Esophagus muscularis mucosa (tissue), 4 donors: Measurements from ENCODE around the gene MBD2. TPM values are rescaled to one million over a fixed set of nuclear protein-coding genes. Genes with fewer than 3 reads are reported as not detected.

Experiments
- DNase-seq: peaks from one replicate; pipeline ENCODE4 v3.0.0-alpha.2; 2017; ENCODE audit errors: extremely low spot score
- H3K27ac ChIP-seq, 4 donors: fragments of 200-600 bp; sonication (generic); replicated peaks in 1 of 4; 1 replicate in 3 of 4; 2 replicates in 1 of 4; pipeline ENCODE4 v1.5.1; 2016 to 2019; ENCODE audit warnings: mild to moderate bottlenecking in 1 of 4
- H3K27me3 ChIP-seq, 4 donors: fragments of 200-600 bp; sonication (generic); one replicate each; pipeline versions ENCODE4 v1.5.1 to v1.6.0; 2016 to 2019
- H3K36me3 ChIP-seq, 4 donors: fragments of 200-600 bp; sonication (generic); one replicate each; pipeline ENCODE4 v1.5.1; 2016 to 2019
- H3K4me1 ChIP-seq, 4 donors: fragments of 200-600 bp; sonication (generic); one replicate each; pipeline ENCODE4 v1.5.1; 2016 to 2019
- H3K4me3 ChIP-seq, 4 donors: fragments of 200-600 bp; sonication (generic); 1 replicate in 2 of 4; 2 replicates in 2 of 4; pipeline ENCODE4 v1.5.1; 2016 to 2019; ENCODE audit warnings: mild to moderate bottlenecking in 4 of 4, moderate library complexity in 1 of 4
- H3K9me3 ChIP-seq, 4 donors: fragments of 200-600 bp; sonication (generic); 1 replicate in 3 of 4; 2 replicates in 1 of 4; pipeline ENCODE4 v1.5.1; 2016 to 2019
- EP300 ChIP-seq: sonication (generic); formaldehyde crosslinking; IDR thresholded peaks from one replicate; pipeline ENCODE4 v1.6.1; 2017; ENCODE audit warnings: antibody characterized with exemption
- POLR2A ChIP-seq: fragments of 450-650 bp; IDR thresholded peaks from one replicate; pipeline ENCODE4 v1.6.1; 2017; ENCODE audit warnings: antibody characterized with exemption, moderate library complexity, mild to moderate bottlenecking, low read depth
- POLR2AphosphoS5 ChIP-seq, 2 donors: sonication (generic); formaldehyde crosslinking; IDR thresholded peaks; one replicate each; pipeline ENCODE4 v1.6.1; 2017; ENCODE audit warnings: antibody characterized with exemption in 2 of 2
- WGBS: methylation state at CpG from one replicate; pipeline ENCODE4 v1.1.5; 2018; 5-methylcytosine and 5-hydroxymethylcytosine counted together
- intact Hi-C: fragments of 100-400 bp; cut with DNase I; formaldehyde crosslinking; loops from one replicate; pipeline ENCODE4 v1.15.1; 2023
- total RNA-seq, 4 donors: library from RNA; depleted of rRNA; stranded (reverse); fragments of >200 nt; gene quantifications; one replicate each; pipeline versions ENCODE4 v1.1.0 to v1.2.1, GENCODE V29; 2016
- TF ChIP-seq, protein P1 (sequence below), 3 experiments: fragments of 200-600 bp in 2 of 3; fragments of 450-650 bp in 1 of 3; sonication (generic) in 2 of 3; IDR thresholded peaks; one replicate each; pipeline ENCODE4 v1.5.1; 2017 to 2019; ENCODE audit warnings: antibody characterized with exemption in 3 of 3, mild to moderate bottlenecking in 2 of 3, moderate library complexity in 1 of 3

MBD2 gene
- total RNA-seq, 4 donors from 2014 or later = 30.7 to 43.9 (median 40.8) TPM

DNA sequence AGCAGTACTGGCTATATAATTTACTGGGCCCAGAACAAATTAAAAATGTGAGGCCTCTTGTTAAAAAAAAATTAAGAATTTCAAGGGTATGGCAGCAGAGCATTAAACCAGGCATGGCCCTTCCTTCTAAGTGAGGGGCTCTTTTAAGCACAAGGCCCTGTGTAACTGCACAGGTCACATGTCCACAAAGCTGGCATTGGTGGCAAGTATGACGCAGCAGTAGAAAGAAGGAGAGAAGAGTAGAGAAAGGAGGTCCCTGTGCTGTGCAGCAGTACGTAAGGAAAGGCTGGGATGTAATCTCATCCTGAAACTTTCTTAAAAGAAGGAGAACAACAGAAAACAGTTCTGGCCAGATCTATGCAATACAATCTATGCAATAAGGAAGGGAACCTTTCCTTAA is 51.2 kb downstream of the MBD2 start:
- Histone ChIP-seq H3K27me3 (no peaks in the 10 kb centered on the region), H3K4me1 (peaks cover 0 to 71% (median 37%) of the 10 kb centered on the region in 4 donors), H3K36me3 (peaks cover 0 to 10% (median 2%) of the 10 kb centered on the region in 4 donors), H3K4me3 (no peak overlapping the region), H3K27ac (no peak overlapping the region), H3K9me3 (no peaks in the 10 kb centered on the region)
- no peak for TF ChIP-seq POLR2A
- TF ChIP-seq EP300 = no peak
- TF ChIP-seq POLR2AphosphoS5 (IDR thresholded peaks at IDR 0.05) = no peak
- TF ChIP-seq, protein P1, sequence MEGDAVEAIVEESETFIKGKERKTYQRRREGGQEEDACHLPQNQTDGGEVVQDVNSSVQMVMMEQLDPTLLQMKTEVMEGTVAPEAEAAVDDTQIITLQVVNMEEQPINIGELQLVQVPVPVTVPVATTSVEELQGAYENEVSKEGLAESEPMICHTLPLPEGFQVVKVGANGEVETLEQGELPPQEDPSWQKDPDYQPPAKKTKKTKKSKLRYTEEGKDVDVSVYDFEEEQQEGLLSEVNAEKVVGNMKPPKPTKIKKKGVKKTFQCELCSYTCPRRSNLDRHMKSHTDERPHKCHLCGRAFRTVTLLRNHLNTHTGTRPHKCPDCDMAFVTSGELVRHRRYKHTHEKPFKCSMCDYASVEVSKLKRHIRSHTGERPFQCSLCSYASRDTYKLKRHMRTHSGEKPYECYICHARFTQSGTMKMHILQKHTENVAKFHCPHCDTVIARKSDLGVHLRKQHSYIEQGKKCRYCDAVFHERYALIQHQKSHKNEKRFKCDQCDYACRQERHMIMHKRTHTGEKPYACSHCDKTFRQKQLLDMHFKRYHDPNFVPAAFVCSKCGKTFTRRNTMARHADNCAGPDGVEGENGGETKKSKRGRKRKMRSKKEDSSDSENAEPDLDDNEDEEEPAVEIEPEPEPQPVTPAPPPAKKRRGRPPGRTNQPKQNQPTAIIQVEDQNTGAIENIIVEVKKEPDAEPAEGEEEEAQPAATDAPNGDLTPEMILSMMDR (IDR thresholded peaks at IDR 0.05) = no peak
- intact Hi-C loops = no loop called here
- WGBS = 98% methylated on average over 2 of the region's 2 CpGs
- no peak for DNase-seq

DNA sequence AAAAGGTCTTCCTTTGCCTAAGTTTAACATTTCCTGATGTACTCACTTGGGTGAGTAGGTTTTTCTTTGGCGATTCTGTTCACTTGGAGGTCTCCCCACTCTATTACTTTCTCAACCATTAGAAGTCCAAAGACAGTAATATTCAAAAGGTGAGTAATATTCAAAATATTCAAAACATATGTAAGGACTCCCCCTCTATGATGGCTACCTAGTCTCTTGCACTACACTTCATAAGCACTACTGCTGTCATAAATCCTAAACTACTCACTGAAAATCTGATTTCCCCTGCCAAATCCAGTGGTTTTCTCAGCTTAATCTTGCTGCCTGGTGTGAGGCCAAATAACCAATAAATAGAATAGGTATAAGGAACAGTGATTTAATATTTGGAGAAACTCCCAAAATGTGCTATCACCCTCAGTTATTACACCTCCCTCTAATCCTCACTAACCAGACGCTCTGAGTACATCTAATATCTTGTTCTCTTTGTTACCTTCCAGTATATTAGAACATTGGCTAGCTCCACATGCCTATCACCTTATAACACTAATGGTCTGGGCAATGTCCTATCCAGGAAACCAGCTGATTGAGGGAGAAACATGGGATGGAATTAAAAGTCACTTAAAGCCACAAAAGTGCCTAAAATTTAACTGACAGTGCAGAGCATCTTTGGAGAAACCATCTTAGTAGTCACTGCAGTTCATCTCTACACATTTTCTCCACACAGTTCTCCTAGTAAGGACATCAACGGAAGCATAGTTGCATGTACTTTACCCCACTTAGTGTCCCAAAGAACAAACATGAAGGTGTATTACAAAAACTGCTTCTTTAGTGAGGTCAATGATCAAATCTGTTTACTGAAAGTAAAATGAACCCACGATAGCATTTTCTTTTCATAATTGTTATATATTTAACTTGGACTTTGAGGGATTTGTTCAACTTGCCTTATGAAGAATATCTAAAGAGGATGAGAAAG is 54.8 kb downstream of the MBD2 start:
- no peaks in the 10 kb centered on the region for H3K27me3 ChIP-seq
- H3K4me3 ChIP-seq = no peak overlapping the region
- H3K9me3 ChIP-seq = no peaks in the 10 kb centered on the region
- intact Hi-C loops = no loop called here
- H3K4me1 ChIP-seq = peaks cover 0 to 56% (median 31%) of the 10 kb centered on the region in 4 donors
- peaks cover 0 to 19% (median 13%) of the 10 kb centered on the region in 4 donors for H3K36me3 ChIP-seq
- no peak for DNase-seq
- WGBS = 71% methylated on average over 4 of the region's 4 CpGs
- H3K27ac ChIP-seq = no peak overlapping the region
- no peak for TF ChIP-seq POLR2A
- TF ChIP-seq POLR2AphosphoS5 (IDR thresholded peaks at IDR 0.05) = no peak
- no peak for TF ChIP-seq EP300
- TF ChIP-seq, protein P1 (IDR thresholded peaks at IDR 0.05) = no peak

DNA sequence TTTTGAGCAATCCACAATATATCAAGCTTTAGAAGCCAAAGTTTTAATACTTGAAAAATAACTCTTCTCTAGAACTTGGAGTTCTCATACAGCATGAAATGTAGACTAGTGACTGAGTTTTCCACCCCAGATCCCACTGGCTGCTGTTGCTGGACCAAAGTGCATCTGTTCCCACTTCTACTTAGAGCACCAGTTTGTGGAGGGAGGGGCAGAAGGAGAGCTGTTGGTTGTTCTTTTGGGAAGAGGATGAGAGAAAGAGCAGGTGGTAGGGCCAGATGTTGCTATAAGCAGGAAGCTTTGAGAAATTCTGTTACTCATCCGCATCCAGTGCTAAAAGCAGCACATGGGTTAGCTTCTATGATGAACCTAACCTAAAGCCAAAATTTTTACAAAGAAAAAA is 59.0 kb downstream of the MBD2 start:
- Histone ChIP-seq H3K4me3 (no peak overlapping the region), H3K36me3 (peaks cover 20 to 50% (median 35%) of the 10 kb centered on the region in 4 donors), H3K27me3 (no peaks in the 10 kb centered on the region), H3K4me1 (peaks cover 0 to 24% (median 20%) of the 10 kb centered on the region in 4 donors), H3K27ac (no peak overlapping the region), H3K9me3 (no peaks in the 10 kb centered on the region)
- no peak for TF ChIP-seq EP300
- TF ChIP-seq POLR2AphosphoS5 (IDR thresholded peaks at IDR 0.05) = no peak
- intact Hi-C loops = no loop called here
- WGBS = 86% methylated on average over 1 of the region's 1 CpG
- DNase-seq = no peak

DNA sequence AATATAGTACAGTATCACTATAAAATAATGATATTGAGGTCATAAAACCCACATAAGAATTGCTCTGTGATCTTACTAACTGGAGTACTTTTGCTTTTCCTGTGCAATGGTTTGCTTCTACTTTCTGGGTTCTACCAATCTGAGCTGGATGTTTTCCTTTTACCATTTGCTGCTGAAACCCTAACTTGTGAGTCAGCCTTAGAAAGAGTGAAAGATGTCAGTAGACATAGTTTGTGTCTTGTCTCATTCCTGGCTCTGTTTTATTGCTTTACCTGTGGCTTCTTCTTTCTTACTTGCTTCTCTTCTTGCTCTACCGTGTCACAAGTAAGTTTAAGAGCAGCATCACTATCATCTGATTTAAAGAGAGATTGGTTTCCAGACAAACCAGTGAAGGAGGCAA is 61.0 kb downstream of the MBD2 start:
- 97% methylated on average over 1 of the region's 1 CpG for WGBS
- TF ChIP-seq EP300 (no peak), POLR2AphosphoS5 (IDR thresholded peaks at IDR 0.05) (no peak), POLR2A (no peak)
- TF ChIP-seq, protein P1 (IDR thresholded peaks at IDR 0.05) = no peak
- intact Hi-C loops = no loop called here

DNA sequence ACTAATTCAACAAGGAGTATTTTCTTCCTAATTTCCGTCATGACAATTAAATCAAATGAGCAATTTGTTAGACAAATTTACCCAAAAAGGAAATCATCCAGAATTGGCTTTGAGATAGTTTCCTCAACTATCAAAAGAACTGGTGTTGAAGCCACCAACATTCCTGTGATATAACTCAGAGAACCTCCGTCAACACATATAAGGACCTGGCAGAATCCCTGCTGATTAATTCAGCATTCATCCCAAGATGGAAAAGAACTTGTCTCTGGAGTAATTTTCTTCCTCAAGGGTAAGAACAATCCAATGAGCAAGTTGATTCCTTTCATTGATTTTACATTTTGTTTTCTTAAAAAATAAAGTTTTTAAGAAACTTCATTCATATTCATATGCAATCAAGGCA is 62.0 kb downstream of the MBD2 start:
- intact Hi-C loops = no loop called here
- no peak overlapping the region for H3K4me3 ChIP-seq
- no peak overlapping the region for H3K27ac ChIP-seq
- H3K36me3 ChIP-seq = peaks cover 41 to 76% (median 60%) of the 10 kb centered on the region in 4 donors
- 67% methylated on average over 2 of the region's 2 CpGs for WGBS
- no peak for DNase-seq
- H3K27me3 ChIP-seq = no peaks in the 10 kb centered on the region
- no peaks in the 10 kb centered on the region for H3K9me3 ChIP-seq
- TF ChIP-seq, protein P1 (IDR thresholded peaks at IDR 0.05) = no peak
- TF ChIP-seq POLR2A (no peak), EP300 (no peak), POLR2AphosphoS5 (IDR thresholded peaks at IDR 0.05) (no peak)
- peaks cover 0 to 7% (median 3%) of the 10 kb centered on the region in 4 donors for H3K4me1 ChIP-seq

More for the DNA sequence above, 61.0 kb downstream of the MBD2 start:
- Histone ChIP-seq H3K9me3 (no peaks in the 10 kb centered on the region), H3K4me3 (no peak overlapping the region), H3K27me3 (no peaks in the 10 kb centered on the region), H3K4me1 (peaks cover 0 to 7% (median 3%) of the 10 kb centered on the region in 4 donors), H3K27ac (no peak overlapping the region), H3K36me3 (peaks cover 33 to 66% (median 52%) of the 10 kb centered on the region in 4 donors)
- DNase-seq = no peak
